Natural killer cell (primary cell): Measurements from ENCODE around the gene CNOT1. TPM values are rescaled to one million over a fixed set of nuclear protein-coding genes. Genes with fewer than 3 reads are reported as not detected.

ENCODE experiments used
- ATAC-seq, 3 donors: fragments of 150-1000 bp in 2 of 3; fragments of 200-7000 bp in 1 of 3; cut with Tn5 transposase; 1 replicate in 1 of 3; 2 replicates in 2 of 3; pipeline ENCODE4 v1.10.0; 2021; ENCODE audit warnings: mild to moderate bottlenecking in 2 of 3, moderate library complexity in 2 of 3
- DNase-seq, 2 donors: peaks; one replicate each; pipeline versions ENCODE4 v3.0.0 to v3.0.0-alpha.2; 2013 to 2021; ENCODE audit warnings: mixed read lengths in 1 of 2
- H3K27ac ChIP-seq: one replicate; pipeline ENCODE4 v1.5.1; 2013; ENCODE audit warnings: mild to moderate bottlenecking, low read length
- H3K27me3 ChIP-seq: one replicate; pipeline ENCODE4 v1.6.1; 2013; ENCODE audit warnings: low read length; ENCODE audit not compliant: control insufficient read depth, insufficient read depth
- H3K36me3 ChIP-seq: one replicate; pipeline ENCODE4 v1.6.1; 2013; ENCODE audit warnings: low read length; ENCODE audit not compliant: control insufficient read depth, insufficient read depth
- H3K4me1 ChIP-seq: one replicate; pipeline ENCODE4 v1.6.1; 2013; ENCODE audit warnings: low read length; ENCODE audit not compliant: control insufficient read depth, insufficient read depth
- H3K4me3 ChIP-seq: one replicate; pipeline ENCODE4 v1.5.1; 2013; ENCODE audit warnings: low read length
- H3K9me3 ChIP-seq: one replicate; pipeline ENCODE4 v1.6.1; 2013; ENCODE audit warnings: low read length; ENCODE audit not compliant: control insufficient read depth, insufficient read depth
- H3K27ac Mint-ChIP-seq, 2 donors: one replicate each; pipeline ENCODE4 v1.8.0; 2022; ENCODE audit warnings: mild to moderate bottlenecking in 2 of 2, mixed read lengths in 2 of 2, moderate library complexity in 1 of 2
- H3K27me3 Mint-ChIP-seq, 2 donors: one replicate each; pipeline ENCODE4 v1.8.0; 2022; ENCODE audit warnings: low read depth in 2 of 2, mixed read lengths in 2 of 2
- H3K36me3 Mint-ChIP-seq: one replicate; pipeline ENCODE4 v1.8.0; 2022; ENCODE audit warnings: mixed read lengths
- H3K4me1 Mint-ChIP-seq, 2 donors: one replicate each; pipeline ENCODE4 v1.8.0; 2022; ENCODE audit warnings: mixed read lengths in 2 of 2
- H3K4me3 Mint-ChIP-seq: one replicate; pipeline ENCODE4 v1.8.0; 2022; ENCODE audit warnings: mild to moderate bottlenecking, moderate library complexity, mixed read lengths
- H3K9me3 Mint-ChIP-seq, 2 donors: one replicate each; pipeline ENCODE4 v1.8.0; 2022; ENCODE audit warnings: mixed read lengths in 2 of 2
- CTCF ChIP-seq: fragments of 200-600 bp; IDR thresholded peaks from one replicate; pipeline ENCODE4 v1.8.0; 2022; ENCODE audit warnings: antibody characterized with exemption
- WGBS: methylation state at CpG from one replicate; pipeline ENCODE4 v1.1.7; 2013; ENCODE audit warnings: missing lambda C conversion rate; ENCODE audit not compliant: insufficient coverage; 5-methylcytosine and 5-hydroxymethylcytosine counted together
- intact Hi-C: fragments of 100-400 bp; cut with micrococcal nuclease; formaldehyde crosslinking; loops from one replicate; pipeline ENCODE4 v1.14.2; 2022
- total RNA-seq, 4 donors: library from RNA; stranded (reverse); fragments of 120-200 nt in 1 of 4; gene quantifications; one replicate each; pipeline versions ENCODE4 v1.2.3 to v1.2.4, GENCODE V29; 2013 to 2022

The CNOT1 gene
- total RNA-seq, 3 donors from 2014 or later (not counting 1 experiment from before 2014, with no cell fraction given), result 242 to 275 (median 249) TPM

- Histone ChIP-seq H3K27ac (no peak overlapping the region), H3K27me3 (no peaks in the 10 kb centered on the region), H3K4me3 (no peak overlapping the region), H3K36me3 (peaks cover 91% of the 10 kb centered on the region), H3K9me3 (no peaks in the 10 kb centered on the region), H3K4me1 (no peaks in the 10 kb centered on the region)
- TF ChIP-seq CTCF, result no peak
- 100% methylated on average over 2 of the region's 2 CpGs for WGBS
- ATAC-seq (no peak), DNase-seq (no peak)
- H3K4me1 Mint-ChIP-seq, result peaks cover 4 to 5% of the 10 kb centered on the region in 2 donors
- intact Hi-C loops, result no loop called here
- no peaks in the 10 kb centered on the region for H3K27me3 Mint-ChIP-seq
- H3K9me3 Mint-ChIP-seq, result no peaks in the 10 kb centered on the region
- peaks cover 23% of the 10 kb centered on the region for H3K36me3 Mint-ChIP-seq
- no peak overlapping the region for H3K27ac Mint-ChIP-seq
- no peak overlapping the region for H3K4me3 Mint-ChIP-seq
Measured at GRCh38 chr16:58556678-58557077, 72.9 kb downstream of the CNOT1 start.

GRCh38 chr16:58551496-58551895, 78.1 kb downstream of the CNOT1 start:
- Histone ChIP-seq H3K27me3 (no peaks in the 10 kb centered on the region), H3K4me1 (no peaks in the 10 kb centered on the region), H3K9me3 (no peaks in the 10 kb centered on the region), H3K4me3 (no peak overlapping the region), H3K27ac (no peak overlapping the region), H3K36me3 (peaks cover 98% of the 10 kb centered on the region)
- 96% methylated on average over 2 of the region's 3 CpGs for WGBS
- Mint-ChIP-seq H3K27ac (peak overlapping the region in 1 of 2 donors; percentile 35), H3K27me3 (no peaks in the 10 kb centered on the region), H3K36me3 (peaks cover 27% of the 10 kb centered on the region), H3K4me1 (peaks cover 7 to 11% of the 10 kb centered on the region in 2 donors), H3K9me3 (no peaks in the 10 kb centered on the region), H3K4me3 (no peak overlapping the region)
- DNase-seq, result no peak
- ATAC-seq, result no peak
- intact Hi-C loops, result no loop called here
- no peak for TF ChIP-seq CTCF

- Mint-ChIP-seq H3K27ac (peak overlapping the region; percentile 14 to 17), H3K4me3 (no peak overlapping the region), H3K27me3 (no peaks in the 10 kb centered on the region), H3K9me3 (no peaks in the 10 kb centered on the region), H3K4me1 (peaks cover 7 to 11% of the 10 kb centered on the region in 2 donors), H3K36me3 (peaks cover 23% of the 10 kb centered on the region)
- Histone ChIP-seq H3K4me3 (no peak overlapping the region), H3K4me1 (no peaks in the 10 kb centered on the region), H3K27me3 (no peaks in the 10 kb centered on the region), H3K9me3 (no peaks in the 10 kb centered on the region), H3K36me3 (peaks cover 98% of the 10 kb centered on the region), H3K27ac (no peak overlapping the region)
- no peak for ATAC-seq
- intact Hi-C loops, result no loop called here
- DNase-seq, result no peak
- TF ChIP-seq CTCF, result no peak
- 95% methylated on average over 2 of the region's 2 CpGs for WGBS
Measured at GRCh38 chr16:58548378-58548777, 81.2 kb downstream of the CNOT1 start.

GRCh38 chr16:58543685-58544084, 85.9 kb downstream of the CNOT1 start:
- Mint-ChIP-seq H3K36me3 (peaks cover 37% of the 10 kb centered on the region), H3K9me3 (no peaks in the 10 kb centered on the region), H3K27ac (no peak overlapping the region), H3K27me3 (no peaks in the 10 kb centered on the region), H3K4me3 (no peak overlapping the region), H3K4me1 (peaks cover 8 to 21% of the 10 kb centered on the region in 2 donors)
- no peaks in the 10 kb centered on the region for H3K4me1 ChIP-seq
- no peak overlapping the region for H3K27ac ChIP-seq
- intact Hi-C loops, result no loop called here
- H3K36me3 ChIP-seq, result peaks cover 97% of the 10 kb centered on the region
- no peak for TF ChIP-seq CTCF
- no peak for DNase-seq
- no peaks in the 10 kb centered on the region for H3K9me3 ChIP-seq
- over 99% methylated on average over 7 of the region's 8 CpGs for WGBS
- no peak for ATAC-seq
- H3K4me3 ChIP-seq, result no peak overlapping the region
- no peaks in the 10 kb centered on the region for H3K27me3 ChIP-seq
